OCI-LY7 (cell line): ENCODE measurements around the gene PCNT.

Experiments
- EZH2phosphoT487 ChIP-seq: fragments of 200-600 bp; sonication (generic); IDR thresholded peaks from 2 replicates; pipeline ENCODE4 v1.6.1; 2018; ENCODE audit warnings: low read depth, borderline replicate concordance, mild to moderate bottlenecking, mixed run types, antibody characterized with exemption, low read length, moderate library complexity, mixed read lengths
- TF ChIP-seq, protein P1 (sequence below): fragments of 200-600 bp; sonication (generic); conservative IDR thresholded peaks from 2 replicates; pipeline ENCODE4 v1.5.1; 2014; ENCODE audit warnings: mild to moderate bottlenecking, antibody characterized with exemption, low read length, moderate library complexity, mixed read lengths

- TF ChIP-seq, protein P1, sequence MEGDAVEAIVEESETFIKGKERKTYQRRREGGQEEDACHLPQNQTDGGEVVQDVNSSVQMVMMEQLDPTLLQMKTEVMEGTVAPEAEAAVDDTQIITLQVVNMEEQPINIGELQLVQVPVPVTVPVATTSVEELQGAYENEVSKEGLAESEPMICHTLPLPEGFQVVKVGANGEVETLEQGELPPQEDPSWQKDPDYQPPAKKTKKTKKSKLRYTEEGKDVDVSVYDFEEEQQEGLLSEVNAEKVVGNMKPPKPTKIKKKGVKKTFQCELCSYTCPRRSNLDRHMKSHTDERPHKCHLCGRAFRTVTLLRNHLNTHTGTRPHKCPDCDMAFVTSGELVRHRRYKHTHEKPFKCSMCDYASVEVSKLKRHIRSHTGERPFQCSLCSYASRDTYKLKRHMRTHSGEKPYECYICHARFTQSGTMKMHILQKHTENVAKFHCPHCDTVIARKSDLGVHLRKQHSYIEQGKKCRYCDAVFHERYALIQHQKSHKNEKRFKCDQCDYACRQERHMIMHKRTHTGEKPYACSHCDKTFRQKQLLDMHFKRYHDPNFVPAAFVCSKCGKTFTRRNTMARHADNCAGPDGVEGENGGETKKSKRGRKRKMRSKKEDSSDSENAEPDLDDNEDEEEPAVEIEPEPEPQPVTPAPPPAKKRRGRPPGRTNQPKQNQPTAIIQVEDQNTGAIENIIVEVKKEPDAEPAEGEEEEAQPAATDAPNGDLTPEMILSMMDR: no peak
- TF ChIP-seq EZH2phosphoT487: no peak
Measured at GRCh38 chr21:46320331-46320801, 3.6 kb upstream of the PCNT start.
